ENCODE data around the gene TCF12. TPM values are rescaled to one million over a fixed set of nuclear protein-coding genes. Genes with fewer than 3 reads are reported as not detected.

Gene TCF12
- total RNA-seq, 1 experiment from 2014 or later, result 76.7 TPM

- Histone ChIP-seq H4K5ac (ENCODE audit: insufficient read length, low read depth, low read length) (no peak overlapping the region), H3K56ac (ENCODE audit: insufficient read length, low read depth, low read length) (no peak overlapping the region), H3K27me3 (ENCODE audit: insufficient read depth, low read length) (no peaks in the 10 kb centered on the region), H2BK12ac (ENCODE audit: insufficient read length, low read depth, low read length) (no peak overlapping the region), H2BK120ac (ENCODE audit: low read depth, low read length, poor library complexity, severe bottlenecking) (no peak overlapping the region), H3K14ac (ENCODE audit: insufficient read depth, low read length) (no peak overlapping the region), H2BK15ac (ENCODE audit: low read depth, low read length) (no peak overlapping the region), H3K9me3 (ENCODE audit: control insufficient read depth, low read depth, low read length) (no peaks in the 10 kb centered on the region), H2AFZ (ENCODE audit: low read length) (no peak overlapping the region), H3K27ac (ENCODE audit: insufficient read length, low read depth, low read length) (no peak overlapping the region), H4K20me1 (ENCODE audit: control insufficient read depth, insufficient read depth, insufficient read length) (no peaks in the 10 kb centered on the region), H4K8ac (replicated peaks; ENCODE audit: insufficient read length, low read depth, low read length) (no peak overlapping the region), H3K79me1 (ENCODE audit: insufficient read depth, low read depth, low read length, poor library complexity, severe bottlenecking) (no peaks in the 10 kb centered on the region), H3T11ph (ENCODE audit: low read length) (no peak overlapping the region), H3K23me2 (ENCODE audit: insufficient read length, low read depth, low read length, poor library complexity, severe bottlenecking) (no peaks in the 10 kb centered on the region), H3K4me2 (ENCODE audit: insufficient read depth, insufficient read length, low read length) (no peak overlapping the region), H2BK5ac (ENCODE audit: insufficient read length, low read length) (no peak overlapping the region), H3K4ac (ENCODE audit: low read depth, low read length) (no peak overlapping the region), H3K18ac (ENCODE audit: insufficient read length, low read depth, low read length) (no peak overlapping the region), H3K9ac (ENCODE audit: extremely low read depth, insufficient read length, low read length) (no peak overlapping the region), H3K4me1 (ENCODE audit: insufficient read depth, low read length) (no peaks in the 10 kb centered on the region), H3K23ac (ENCODE audit: insufficient read length, low read depth, low read length) (no peak overlapping the region), H2AK5ac (ENCODE audit: insufficient read length, low read length) (no peak overlapping the region), H2BK20ac (ENCODE audit: low read depth, low read length, poor library complexity, severe bottlenecking) (no peak overlapping the region), H4K91ac (ENCODE audit: insufficient read length, low read depth, low read length) (no peak overlapping the region), H3K79me2 (ENCODE audit: insufficient read depth, low read length) (no peaks in the 10 kb centered on the region)
- H3K4me1 Mint-ChIP-seq, result peaks cover 8 to 26% of the 10 kb centered on the region in 2 experiments
- DNase-seq, result no peak
- H3K4me3 Mint-ChIP-seq, result no peak overlapping the region
- H3K9me3 Mint-ChIP-seq, result no peaks in the 10 kb centered on the region
- no peaks in the 10 kb centered on the region for H3K27me3 Mint-ChIP-seq (ENCODE audit: low read depth)
- H3K36me3 Mint-ChIP-seq (ENCODE audit: insufficient read depth in 1 of 3, low read depth in 3 of 3), result no peaks in the 10 kb centered on the region
- no peak overlapping the region for H3K27ac Mint-ChIP-seq
- TF ChIP-seq, protein P1, sequence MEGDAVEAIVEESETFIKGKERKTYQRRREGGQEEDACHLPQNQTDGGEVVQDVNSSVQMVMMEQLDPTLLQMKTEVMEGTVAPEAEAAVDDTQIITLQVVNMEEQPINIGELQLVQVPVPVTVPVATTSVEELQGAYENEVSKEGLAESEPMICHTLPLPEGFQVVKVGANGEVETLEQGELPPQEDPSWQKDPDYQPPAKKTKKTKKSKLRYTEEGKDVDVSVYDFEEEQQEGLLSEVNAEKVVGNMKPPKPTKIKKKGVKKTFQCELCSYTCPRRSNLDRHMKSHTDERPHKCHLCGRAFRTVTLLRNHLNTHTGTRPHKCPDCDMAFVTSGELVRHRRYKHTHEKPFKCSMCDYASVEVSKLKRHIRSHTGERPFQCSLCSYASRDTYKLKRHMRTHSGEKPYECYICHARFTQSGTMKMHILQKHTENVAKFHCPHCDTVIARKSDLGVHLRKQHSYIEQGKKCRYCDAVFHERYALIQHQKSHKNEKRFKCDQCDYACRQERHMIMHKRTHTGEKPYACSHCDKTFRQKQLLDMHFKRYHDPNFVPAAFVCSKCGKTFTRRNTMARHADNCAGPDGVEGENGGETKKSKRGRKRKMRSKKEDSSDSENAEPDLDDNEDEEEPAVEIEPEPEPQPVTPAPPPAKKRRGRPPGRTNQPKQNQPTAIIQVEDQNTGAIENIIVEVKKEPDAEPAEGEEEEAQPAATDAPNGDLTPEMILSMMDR (conservative IDR thresholded peaks at IDR 0.05), result no peak
- WGBS (ENCODE audit: extremely low coverage, insufficient read length, low lambda C conversion rate), result no CpG with 5 or more reads among the region's 13 CpGs
Measured at GRCh38 chr15:57329582-57330367, 411.3 kb downstream of the TCF12 start.

Measured in H9 (cell line).